HG03342 (cell line): Measurements from ENCODE around the gene SLC2A4RG.

ENCODE experiments used
- ATAC-seq: cut with Tn5 transposase; IDR thresholded peaks from one replicate; pipeline ENCODE4 v1.9.1; 2021; ENCODE audit warnings: mild to moderate bottlenecking, moderate library complexity; ENCODE audit not compliant: unreplicated experiment

SLC2A4RG gene

GRCh38 chr20:63698739-63699465 lies 40.7 kb upstream of the SLC2A4RG start:
- ATAC-seq, result no peak

DNA sequence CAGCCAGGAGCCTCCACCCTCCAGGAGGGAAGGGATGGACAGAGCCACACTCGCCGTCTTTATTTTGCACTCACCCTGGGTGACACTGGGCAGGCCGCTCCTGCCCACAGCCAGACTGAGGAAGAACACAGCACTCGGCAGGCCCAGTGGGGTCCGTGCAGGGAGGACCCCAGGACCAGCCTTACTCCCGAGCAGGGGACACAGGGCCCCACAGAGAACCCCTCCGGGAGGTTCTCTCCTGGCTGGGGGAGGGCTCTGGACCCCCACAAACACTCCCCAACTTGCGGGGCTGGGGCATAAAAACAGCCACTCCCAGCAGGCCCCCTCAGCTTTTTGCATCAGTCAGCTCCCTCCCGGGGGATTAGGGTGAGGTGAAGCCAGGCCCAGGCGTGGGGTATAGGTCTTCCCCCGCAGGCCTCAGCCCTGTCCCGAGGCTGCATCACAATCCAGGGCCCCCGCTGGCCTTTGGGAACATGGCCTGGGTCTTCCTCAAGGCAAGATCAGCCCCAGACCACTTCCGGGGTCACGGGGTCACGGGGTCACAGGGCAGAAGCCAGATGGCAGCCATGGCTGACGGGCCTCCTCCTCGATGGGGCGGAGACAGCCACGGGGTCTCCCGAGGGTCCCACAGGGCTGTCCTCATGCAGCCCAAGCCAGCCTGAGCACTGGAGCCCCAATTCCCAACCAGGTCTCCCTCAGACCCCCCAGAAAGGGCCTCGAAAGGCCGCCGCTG lies 39.9 kb upstream of the SLC2A4RG start:
- ATAC-seq, result no peak

DNA sequence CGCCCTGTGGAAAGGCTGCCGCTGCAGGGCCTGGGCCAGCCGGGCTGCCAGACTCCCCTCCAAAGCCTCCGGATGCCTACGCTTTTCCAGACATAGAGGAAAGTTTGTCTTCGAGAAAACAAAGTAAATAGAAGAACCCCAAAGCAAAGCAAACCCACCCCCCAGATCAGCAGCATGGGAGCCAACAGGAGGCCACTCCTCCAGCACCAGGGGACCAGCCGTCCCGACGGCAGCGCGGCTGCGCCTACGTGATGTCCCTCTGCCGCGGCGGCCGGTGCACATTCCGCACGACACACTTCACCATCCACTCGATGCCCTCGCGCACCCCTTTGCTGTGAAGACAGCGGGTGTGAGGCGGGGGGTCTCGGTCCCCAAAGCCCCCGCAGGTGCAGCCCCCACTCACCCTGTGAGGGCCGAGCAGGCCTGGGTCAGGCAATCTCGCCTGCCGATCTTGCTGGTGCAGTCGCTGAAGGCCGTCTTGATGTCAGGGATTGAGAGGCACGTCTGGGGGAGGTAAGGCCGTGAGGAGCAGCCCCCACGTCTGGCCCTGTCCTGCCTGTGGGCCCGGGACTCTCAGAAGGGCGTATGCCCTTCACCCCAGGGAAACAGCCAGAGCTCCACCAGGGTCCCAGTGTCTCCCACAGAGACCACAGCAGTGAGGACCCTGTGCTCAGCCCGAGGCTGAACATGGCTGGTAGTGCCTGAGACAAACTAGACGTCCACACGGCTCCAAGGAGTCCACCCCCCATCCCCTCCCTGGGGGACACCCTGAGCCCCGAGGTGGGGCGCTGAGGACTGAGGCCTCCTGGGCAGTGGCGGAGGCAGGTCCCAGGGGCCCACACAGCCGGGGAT lies 39.2 kb upstream of the SLC2A4RG start:
- no peak for ATAC-seq

- no peak for ATAC-seq
These were observed 38.6 kb upstream of the SLC2A4RG start for GRCh38 chr20:63701051-63701328.

- no peak for ATAC-seq
These were observed 38.1 kb upstream of the SLC2A4RG start for GRCh38 chr20:63701329-63702035.

DNA sequence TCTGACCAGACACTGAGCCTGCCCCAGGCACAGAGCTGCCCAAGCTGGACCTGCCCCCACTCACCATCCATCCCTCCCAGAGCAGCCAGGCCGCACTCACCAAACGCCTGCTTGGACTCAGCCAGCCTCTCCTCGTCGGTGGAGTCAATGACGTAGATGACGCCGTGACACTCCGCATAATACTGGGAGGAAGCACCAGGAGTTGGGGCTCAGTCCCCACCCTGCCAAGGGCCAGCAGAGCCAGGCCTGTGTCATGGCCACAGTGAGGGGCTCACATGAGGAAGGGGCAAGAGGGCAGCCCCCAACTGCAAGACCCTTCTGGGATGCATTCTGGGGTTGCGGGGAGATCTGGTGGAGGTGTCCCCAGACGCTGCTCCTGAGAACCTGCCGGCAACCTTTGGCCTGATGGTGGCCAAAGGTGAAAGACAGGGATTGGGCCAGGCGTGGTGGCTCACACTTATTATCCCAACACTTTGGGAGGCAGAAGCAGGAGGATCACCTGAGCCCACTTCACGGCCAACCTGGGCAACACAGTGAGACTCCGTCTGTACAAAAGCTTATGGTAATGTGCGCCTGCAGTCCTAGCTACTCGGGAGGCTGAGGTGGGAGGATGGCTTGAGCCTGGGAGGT lies 37.4 kb upstream of the SLC2A4RG start:
- no peak for ATAC-seq

GRCh38 chr20:63702751-63703470 lies 36.7 kb upstream of the SLC2A4RG start:
- ATAC-seq, result no peak

- no peak for ATAC-seq
These were observed 36.1 kb upstream of the SLC2A4RG start for GRCh38 chr20:63703471-63703975.

DNA sequence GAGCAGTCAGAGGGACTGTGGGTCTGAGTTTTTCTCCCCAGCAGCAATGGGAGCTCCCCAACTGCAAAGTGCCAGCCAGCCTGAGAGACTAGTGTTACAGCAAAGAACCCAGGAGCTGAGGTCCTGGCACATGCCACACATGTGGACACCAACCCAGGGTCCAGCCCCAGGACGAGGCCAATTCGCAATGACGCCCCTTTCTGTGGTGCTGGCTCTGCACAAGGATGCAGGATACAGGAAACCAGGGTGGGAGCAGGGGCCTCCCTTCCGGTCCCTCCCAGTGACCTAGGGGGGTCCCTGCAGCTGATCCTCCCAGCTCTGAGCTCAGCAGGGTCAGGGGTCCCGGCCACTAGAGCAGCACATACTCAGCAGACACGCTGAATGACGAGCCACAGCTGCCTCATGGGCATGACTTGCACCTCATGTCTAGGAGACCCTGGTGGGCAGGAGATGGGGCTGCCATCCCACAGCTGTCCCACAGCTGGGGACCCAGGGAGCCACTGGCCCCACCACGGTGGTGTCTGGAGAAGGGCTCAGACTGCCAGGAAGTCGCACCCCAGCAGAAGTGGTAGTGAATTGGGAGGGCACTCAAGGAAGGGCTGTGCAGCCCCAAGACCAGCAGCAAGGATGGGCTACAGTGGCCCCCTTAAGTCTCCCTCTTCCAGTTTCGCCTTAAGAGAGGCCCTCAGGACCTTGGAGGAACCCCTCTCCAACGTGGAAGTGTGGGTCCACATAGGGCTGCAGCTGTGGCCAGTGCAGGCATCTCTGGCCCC lies 35.4 kb upstream of the SLC2A4RG start:
- no peak for ATAC-seq

- no peak for ATAC-seq
These were observed 34.8 kb upstream of the SLC2A4RG start for GRCh38 chr20:63704749-63705117.

DNA sequence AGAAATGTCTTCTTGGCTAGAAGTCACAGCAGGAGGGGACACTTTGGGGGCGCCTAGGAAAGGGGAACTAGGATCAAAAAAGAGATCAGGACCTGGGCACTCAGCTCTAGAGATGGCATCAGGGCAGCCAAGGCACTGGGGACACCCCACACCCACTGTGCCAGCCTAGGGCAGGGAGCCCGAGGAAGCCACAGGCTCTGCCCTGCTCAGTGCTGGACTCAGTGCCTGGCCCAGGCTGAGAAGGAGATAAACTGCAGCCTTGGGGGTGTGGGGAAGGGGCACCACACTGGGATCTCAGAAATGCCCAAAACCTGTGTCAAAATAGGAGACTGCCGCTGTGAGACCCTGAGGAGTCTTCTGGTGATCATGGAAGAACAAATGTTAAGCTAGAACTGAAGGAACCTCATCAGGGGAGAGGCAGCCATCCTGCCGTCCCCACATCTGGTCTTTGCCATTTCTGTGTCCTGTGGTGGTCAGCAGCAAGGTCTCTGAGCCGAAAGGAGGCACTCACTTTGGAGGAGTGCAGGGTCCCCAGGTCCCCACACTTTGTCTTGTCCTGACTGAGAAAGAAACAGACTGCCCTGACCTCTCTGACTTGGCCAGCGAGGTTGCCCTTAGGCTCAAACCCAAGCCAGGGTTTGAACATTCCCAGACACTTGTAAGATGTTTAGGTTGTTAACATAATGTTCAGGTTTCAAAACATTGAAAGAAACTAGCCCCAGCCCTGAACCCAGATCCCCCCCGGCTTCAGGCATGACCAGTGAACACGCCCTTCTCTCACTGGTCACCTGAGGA lies 34.1 kb upstream of the SLC2A4RG start:
- ATAC-seq, result no peak

DNA sequence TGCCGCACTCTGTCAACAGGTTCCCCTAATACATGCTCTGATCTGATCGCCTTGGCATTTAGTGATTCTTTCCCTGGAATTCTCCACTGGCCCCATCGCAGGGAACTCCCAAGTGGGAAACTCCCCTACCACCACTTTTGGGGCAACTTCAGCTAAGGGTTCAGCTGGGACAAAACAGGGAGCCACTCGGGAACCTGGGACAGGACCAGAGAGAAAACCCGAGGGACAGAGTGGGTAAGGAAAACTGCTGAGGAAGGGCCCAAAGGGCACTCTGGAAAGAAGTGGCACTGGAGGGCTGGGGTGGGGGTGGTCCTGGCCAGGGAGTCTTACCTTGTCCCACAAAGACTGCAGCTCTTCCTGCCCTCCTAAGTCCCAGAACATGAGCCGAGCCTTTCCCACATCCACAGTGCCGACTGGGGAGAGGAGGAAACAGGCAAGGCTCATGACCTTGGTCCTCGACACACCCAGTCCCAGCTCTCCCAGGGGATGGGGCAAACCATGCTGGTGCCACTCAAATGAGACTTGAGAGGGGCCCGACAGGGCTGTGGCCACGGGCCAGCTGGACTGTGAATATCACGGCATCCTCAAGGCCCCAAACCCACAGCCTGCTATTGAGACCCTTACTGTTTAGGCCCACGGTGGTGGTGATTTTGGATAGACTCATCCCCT lies 33.4 kb upstream of the SLC2A4RG start:
- ATAC-seq, result no peak

DNA sequence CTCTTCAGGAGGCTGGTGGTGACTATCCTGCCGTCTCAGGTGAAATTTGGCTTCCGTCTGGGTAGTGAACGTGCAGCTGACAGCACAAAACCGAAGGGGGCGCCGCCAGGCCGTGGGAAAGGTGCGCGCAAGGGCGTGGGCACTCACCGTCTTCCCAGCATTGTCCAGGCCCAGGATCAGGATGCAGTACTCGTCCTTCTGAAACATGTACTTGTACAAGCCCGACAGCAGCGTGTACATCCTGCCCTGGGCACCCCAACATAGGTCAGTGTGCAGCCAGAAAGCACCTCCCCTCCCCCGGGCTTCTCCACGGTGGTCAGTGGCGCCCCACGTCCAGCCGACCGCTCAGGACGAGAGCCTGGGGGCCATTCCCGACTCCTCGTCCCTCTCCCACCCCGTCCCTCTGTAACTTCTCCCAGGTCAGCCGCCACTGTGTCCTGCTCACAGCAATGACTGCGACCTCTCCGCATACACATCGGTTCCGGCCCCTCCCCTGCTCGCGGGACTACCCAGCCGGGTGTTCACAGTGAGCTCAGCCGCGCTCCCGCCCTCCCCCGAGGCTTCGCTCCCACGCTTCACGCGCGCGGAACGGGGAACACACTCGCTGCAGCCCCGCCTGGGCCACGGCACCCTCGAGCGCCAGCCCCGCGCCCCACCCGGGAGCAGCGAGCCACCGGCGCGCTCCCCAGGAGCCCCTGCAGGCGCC lies 32.6 kb upstream of the SLC2A4RG start:
- ATAC-seq, result peak; percentile 24

- ATAC-seq, result peak; percentile 63
These were observed 31.8 kb upstream of the SLC2A4RG start, which contains the start of the genes ARFRP1 and ZGPAT for GRCh38 chr20:63707558-63708300. Gene ARFRP1, minus strand, starts transcription at chr20:63707976. Its CDS starts 885 bp downstream, at chr20:63707091. Gene ZGPAT, plus strand, starts transcription at chr20:63708039. Its CDS starts 542 bp downstream, at chr20:63708581.

DNA sequence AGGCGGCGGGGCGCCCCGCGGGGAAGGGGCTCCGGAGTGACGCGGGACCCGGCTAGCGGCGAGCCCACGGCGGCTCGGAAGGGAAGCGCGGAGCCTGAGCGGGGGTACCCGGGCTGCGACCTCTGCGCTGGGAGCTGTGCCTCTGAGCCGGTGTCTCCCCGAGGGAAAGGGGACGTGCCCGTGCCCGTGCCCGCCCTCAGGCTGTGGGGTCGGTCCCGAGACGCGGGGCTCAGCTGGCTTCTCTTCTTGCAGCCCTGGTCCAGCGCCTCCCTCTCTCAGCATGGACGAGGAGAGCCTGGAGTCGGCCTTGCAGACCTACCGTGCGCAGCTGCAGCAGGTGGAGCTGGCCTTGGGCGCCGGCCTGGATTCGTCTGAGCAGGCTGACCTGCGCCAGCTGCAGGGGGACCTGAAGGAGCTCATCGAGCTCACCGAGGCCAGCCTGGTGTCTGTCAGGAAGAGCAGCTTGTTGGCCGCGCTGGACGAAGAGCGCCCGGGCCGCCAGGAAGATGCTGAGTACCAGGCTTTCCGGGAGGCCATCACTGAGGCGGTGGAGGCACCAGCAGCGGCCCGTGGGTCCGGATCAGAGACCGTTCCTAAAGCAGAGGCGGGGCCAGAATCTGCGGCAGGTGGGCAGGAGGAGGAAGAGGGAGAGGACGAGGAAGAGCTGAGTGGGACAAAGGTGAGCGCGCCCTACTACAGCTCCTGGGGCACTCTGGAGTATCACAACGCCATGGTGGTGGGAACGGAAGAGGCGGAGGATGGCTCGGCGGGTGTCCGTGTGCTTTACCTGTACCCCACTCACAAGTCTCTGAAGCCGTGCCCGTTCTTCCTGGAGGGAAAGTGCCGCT lies 31.1 kb upstream of the SLC2A4RG start:
- ATAC-seq, result peak; percentile 11
